ENCODE data around the gene CDH1.
"Not testable (repeated sequence)": the region's sequence is repeated elsewhere in the genome, so short reads cannot be mapped to it uniquely, and the experiment has no call there.

Gene CDH1

GRCh38 chr16:68762996-68763756, 26.1 kb downstream of the CDH1 start:
- DNase-seq (ENCODE audit: low spot score) = no peak

GRCh38 chr16:68764862-68765261, 27.8 kb downstream of the CDH1 start:
- no peak for DNase-seq (ENCODE audit: low spot score)

GRCh38 chr16:68767581-68767980, 30.5 kb downstream of the CDH1 start:
- no peak for DNase-seq (ENCODE audit: low spot score)

GRCh38 chr16:68768175-68768574, 31.1 kb downstream of the CDH1 start:
- no peak for DNase-seq (ENCODE audit: low spot score)

- DNase-seq (ENCODE audit: low spot score) = no peak
Observed at GRCh38 chr16:68768771-68769170, 31.7 kb downstream of the CDH1 start.

GRCh38 chr16:68770671-68771070, 33.6 kb downstream of the CDH1 start:
- DNase-seq (ENCODE audit: low spot score) = no peak

GRCh38 chr16:68772030-68772681, 35.1 kb downstream of the CDH1 start:
- no peak for DNase-seq (ENCODE audit: low spot score)

- DNase-seq (ENCODE audit: low spot score) = no peak
Observed at GRCh38 chr16:68772871-68773270, 35.8 kb downstream of the CDH1 start.

GRCh38 chr16:68774982-68775634, 38.0 kb downstream of the CDH1 start:
- DNase-seq (ENCODE audit: low spot score) = no peak

- no peak for DNase-seq (ENCODE audit: low spot score)
Observed at GRCh38 chr16:68776821-68777485, 39.9 kb downstream of the CDH1 start.

- no peak for DNase-seq (ENCODE audit: low spot score)
Observed at GRCh38 chr16:68778551-68779231, 41.6 kb downstream of the CDH1 start.

- DNase-seq (ENCODE audit: low spot score) = no peak
Observed at GRCh38 chr16:68779891-68780290, 42.8 kb downstream of the CDH1 start.

GRCh38 chr16:68781784-68782183, 44.7 kb downstream of the CDH1 start:
- no peak for DNase-seq (ENCODE audit: low spot score)

GRCh38 chr16:68782198-68783174, 45.4 kb downstream of the CDH1 start:
- DNase-seq (ENCODE audit: low spot score) = no peak

GRCh38 chr16:68784226-68784625, 47.1 kb downstream of the CDH1 start:
- no peak for DNase-seq (ENCODE audit: low spot score)

GRCh38 chr16:68784721-68785120, 47.6 kb downstream of the CDH1 start:
- DNase-seq (ENCODE audit: low spot score) = no peak

- no peak for DNase-seq (ENCODE audit: low spot score)
Observed at GRCh38 chr16:68785715-68786114, 48.6 kb downstream of the CDH1 start.

- no peak for DNase-seq (ENCODE audit: low spot score)
Observed at GRCh38 chr16:68786685-68787418, 49.8 kb downstream of the CDH1 start.

GRCh38 chr16:68787419-68787807, 50.3 kb downstream of the CDH1 start:
- DNase-seq (ENCODE audit: low spot score) = not testable (repeated sequence)

- DNase-seq (ENCODE audit: low spot score) = no peak
Observed at GRCh38 chr16:68790130-68790761, 53.2 kb downstream of the CDH1 start.

Data from kidney capillary endothelial cell (primary cell).